GM12875 (cell line): ENCODE results near the gene SYT6.

Experiments used
- H3K4me3 ChIP-seq: one replicate; pipeline ENCODE4 v1.5.1; 2011; ENCODE audit warnings: low read depth, low read length, control low read depth
- TF ChIP-seq, protein P1 (sequence below): IDR thresholded peaks from 2 replicates; pipeline ENCODE4 v1.5.1; 2011; ENCODE audit warnings: low read depth, mild to moderate bottlenecking, control low read depth, inconsistent platforms, low read length, moderate library complexity, borderline replicate concordance; ENCODE audit not compliant: insufficient read depth

Gene SYT6

DNA sequence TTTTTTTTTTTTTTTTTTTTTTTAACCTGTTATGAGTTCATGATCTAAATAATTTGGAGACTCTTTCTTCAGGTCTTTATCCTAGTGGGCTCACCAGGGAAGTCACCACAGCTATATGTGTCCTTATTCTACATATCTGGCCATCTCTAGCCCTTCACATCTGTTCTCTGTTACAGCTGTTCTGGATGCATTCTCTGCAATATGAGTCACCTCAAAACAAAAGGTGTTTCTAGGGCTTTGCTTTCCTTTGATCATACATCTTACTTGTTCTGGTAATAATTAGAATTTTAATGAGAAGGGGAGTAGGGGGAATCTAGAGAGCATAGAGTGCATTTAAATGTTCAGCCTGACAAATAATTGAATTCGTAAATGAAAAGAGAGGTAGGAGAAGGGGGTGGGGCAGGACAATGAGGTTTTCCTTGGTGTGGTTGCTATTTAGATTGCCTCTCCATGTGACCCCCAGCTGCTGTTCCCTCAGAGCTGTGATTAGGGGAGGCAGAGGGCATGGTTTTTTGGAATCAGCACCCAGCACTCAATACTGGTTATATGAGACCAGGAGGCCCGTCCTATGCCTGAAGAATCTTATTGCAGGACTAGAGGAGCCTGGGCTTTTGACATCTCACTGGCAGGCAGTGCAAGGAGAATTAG, 8.0 kb downstream of the SYT6 start:
- TF ChIP-seq, protein P1, sequence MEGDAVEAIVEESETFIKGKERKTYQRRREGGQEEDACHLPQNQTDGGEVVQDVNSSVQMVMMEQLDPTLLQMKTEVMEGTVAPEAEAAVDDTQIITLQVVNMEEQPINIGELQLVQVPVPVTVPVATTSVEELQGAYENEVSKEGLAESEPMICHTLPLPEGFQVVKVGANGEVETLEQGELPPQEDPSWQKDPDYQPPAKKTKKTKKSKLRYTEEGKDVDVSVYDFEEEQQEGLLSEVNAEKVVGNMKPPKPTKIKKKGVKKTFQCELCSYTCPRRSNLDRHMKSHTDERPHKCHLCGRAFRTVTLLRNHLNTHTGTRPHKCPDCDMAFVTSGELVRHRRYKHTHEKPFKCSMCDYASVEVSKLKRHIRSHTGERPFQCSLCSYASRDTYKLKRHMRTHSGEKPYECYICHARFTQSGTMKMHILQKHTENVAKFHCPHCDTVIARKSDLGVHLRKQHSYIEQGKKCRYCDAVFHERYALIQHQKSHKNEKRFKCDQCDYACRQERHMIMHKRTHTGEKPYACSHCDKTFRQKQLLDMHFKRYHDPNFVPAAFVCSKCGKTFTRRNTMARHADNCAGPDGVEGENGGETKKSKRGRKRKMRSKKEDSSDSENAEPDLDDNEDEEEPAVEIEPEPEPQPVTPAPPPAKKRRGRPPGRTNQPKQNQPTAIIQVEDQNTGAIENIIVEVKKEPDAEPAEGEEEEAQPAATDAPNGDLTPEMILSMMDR = no peak
- no peak overlapping the region for H3K4me3 ChIP-seq

- TF ChIP-seq, protein P1 = no peak
- no peak overlapping the region for H3K4me3 ChIP-seq
Observed at GRCh38 chr1:114144016-114144415, 9.7 kb downstream of the SYT6 start.

DNA sequence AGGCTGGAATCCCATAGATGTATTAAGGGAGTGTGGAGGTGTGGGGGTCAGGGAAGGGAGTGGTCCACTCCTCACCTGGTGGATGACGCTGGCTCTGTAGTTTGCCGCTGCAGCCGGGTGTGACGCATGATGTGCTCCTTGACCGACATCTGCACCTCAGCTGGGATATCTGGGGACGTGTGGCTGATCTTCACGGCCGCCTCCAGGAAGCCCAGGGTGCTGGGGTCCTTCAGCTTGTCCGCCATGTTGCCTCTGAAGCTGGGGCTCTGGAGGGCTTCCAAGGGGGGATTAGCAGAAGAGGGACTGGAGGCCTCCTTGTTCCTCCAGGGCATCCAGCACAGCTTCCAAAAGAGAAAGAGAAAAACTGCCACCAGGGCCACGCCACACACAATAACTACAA, 14.1 kb downstream of the SYT6 start:
- TF ChIP-seq, protein P1 = no peak
- no peak overlapping the region for H3K4me3 ChIP-seq

DNA sequence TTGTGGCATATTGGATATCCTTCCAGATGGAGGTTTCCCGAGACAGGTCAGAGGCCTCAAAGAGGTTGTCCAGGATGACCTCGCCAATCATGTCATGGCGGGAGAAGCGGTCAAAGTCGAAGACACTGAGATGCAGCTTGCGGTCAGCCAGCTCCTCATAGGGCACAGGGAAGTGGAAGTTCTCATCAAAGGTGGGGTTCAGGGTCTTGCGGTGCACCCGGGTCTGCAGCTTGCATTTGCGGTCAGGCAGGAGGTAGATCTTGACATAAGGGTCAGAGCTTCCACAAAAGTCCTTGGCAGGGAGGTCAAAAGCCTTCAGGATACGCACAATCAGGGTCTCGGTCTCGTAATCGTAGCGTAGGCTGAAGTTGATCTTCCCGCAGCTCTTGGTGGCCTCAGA, 16.2 kb downstream of the SYT6 start:
- TF ChIP-seq, protein P1 = no peak
- no peak overlapping the region for H3K4me3 ChIP-seq

DNA sequence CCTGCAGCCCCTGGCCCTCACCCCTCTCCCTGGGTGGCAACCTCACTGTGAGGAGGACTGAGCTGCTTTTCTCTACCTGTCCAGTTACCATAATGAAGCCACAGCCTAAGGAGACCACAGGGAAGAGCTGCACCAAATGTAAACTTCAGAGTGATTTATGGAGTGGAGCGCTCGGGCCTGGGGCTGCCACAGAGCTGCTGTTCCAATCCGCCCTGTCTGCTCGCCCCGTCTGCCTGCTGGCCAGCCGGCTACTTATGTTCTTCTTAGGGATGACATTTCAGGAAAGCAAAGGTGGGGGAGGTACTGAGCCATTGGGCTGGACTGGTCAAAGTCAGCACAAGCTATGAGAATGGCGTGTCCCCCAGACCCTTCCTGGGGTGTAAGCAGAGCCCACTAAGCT, 17.9 kb downstream of the SYT6 start:
- TF ChIP-seq, protein P1 = no peak
- H3K4me3 ChIP-seq = no peak overlapping the region

GRCh38 chr1:114134518-114134917, 19.2 kb downstream of the SYT6 start:
- no peak overlapping the region for H3K4me3 ChIP-seq
- TF ChIP-seq, protein P1 = no peak

DNA sequence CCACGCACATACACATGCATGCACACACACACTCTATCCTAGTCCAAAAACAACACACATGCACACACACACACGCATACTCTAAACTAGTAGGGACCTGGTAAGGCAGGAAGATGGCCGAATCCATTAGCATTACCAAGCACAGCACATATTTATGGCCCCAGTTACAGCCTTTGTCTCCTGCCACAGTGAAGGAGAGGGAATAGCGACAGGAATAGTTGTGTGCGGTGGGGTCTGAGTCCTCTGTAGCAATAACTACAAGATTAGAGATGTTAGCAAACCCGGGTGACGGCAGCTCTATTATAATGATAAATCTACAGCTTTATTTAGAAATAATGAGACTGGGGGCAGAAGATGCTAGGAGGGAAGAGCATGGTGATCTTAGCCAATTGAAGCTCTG, 20.5 kb downstream of the SYT6 start:
- TF ChIP-seq, protein P1 = no peak

More for the DNA sequence above, 20.5 kb downstream of the SYT6 start:
- no peak overlapping the region for H3K4me3 ChIP-seq
